H9 (cell line): ENCODE measurements around the gene GBA2. TPM values are rescaled to one million over a fixed set of nuclear protein-coding genes. Genes with fewer than 3 reads are reported as not detected.

Source experiments
- DNase-seq: peaks from one replicate; pipeline ENCODE4 v3.0.0-alpha.2; 2017
- H2AFZ ChIP-seq: one replicate; pipeline ENCODE4 v1.6.1; 2013; ENCODE audit warnings: mild to moderate bottlenecking, low read length, control low read depth, moderate library complexity
- H2AK5ac ChIP-seq: 2 replicates; pipeline ENCODE4 v1.6.1; 2013; ENCODE audit warnings: low read length, control low read depth, mixed read lengths; ENCODE audit not compliant: insufficient read length
- H2BK120ac ChIP-seq: one replicate; pipeline ENCODE4 v1.6.1; 2013; ENCODE audit warnings: low read depth, mild to moderate bottlenecking, low read length, control low read depth, inconsistent platforms; ENCODE audit not compliant: poor library complexity, severe bottlenecking
- H2BK12ac ChIP-seq: 2 replicates; pipeline ENCODE4 v1.6.1; 2013; ENCODE audit warnings: low read length, control low read depth, mixed read lengths, low read depth; ENCODE audit not compliant: insufficient read length
- H2BK15ac ChIP-seq: 2 replicates; pipeline ENCODE4 v1.6.1; 2013; ENCODE audit warnings: low read depth, low read length, control low read depth
- H2BK20ac ChIP-seq: one replicate; pipeline ENCODE4 v1.6.1; 2013; ENCODE audit warnings: low read depth, mild to moderate bottlenecking, low read length, control low read depth, inconsistent platforms; ENCODE audit not compliant: poor library complexity, severe bottlenecking
- H2BK5ac ChIP-seq: 2 replicates; pipeline ENCODE4 v1.6.1; 2013; ENCODE audit warnings: low read length, control low read depth, mixed read lengths; ENCODE audit not compliant: insufficient read length
- H3K14ac ChIP-seq: 2 replicates; pipeline ENCODE4 v1.6.1; 2013; ENCODE audit warnings: low read length, control low read depth; ENCODE audit not compliant: insufficient read depth
- H3K18ac ChIP-seq: 2 replicates; pipeline ENCODE4 v1.6.1; 2013; ENCODE audit warnings: low read depth, mild to moderate bottlenecking, mixed read lengths, low read length, control low read depth; ENCODE audit not compliant: insufficient read length
- H3K23ac ChIP-seq: 2 replicates; pipeline ENCODE4 v1.6.1; 2013; ENCODE audit warnings: low read length, control low read depth, mixed read lengths, low read depth; ENCODE audit not compliant: insufficient read length
- H3K23me2 ChIP-seq: 2 replicates; pipeline ENCODE4 v1.6.1; 2013; ENCODE audit warnings: low read depth, mild to moderate bottlenecking, mixed read lengths, low read length, control low read depth; ENCODE audit not compliant: insufficient read length, poor library complexity, severe bottlenecking
- H3K27ac ChIP-seq: 2 replicates; pipeline ENCODE4 v1.5.1; 2013; ENCODE audit warnings: low read length, control low read depth, mixed read lengths, low read depth; ENCODE audit not compliant: insufficient read length
- H3K27me3 ChIP-seq: 2 replicates; pipeline ENCODE4 v1.6.1; 2013; ENCODE audit warnings: low read length, control low read depth, inconsistent platforms; ENCODE audit not compliant: insufficient read depth
- H3K4ac ChIP-seq: 2 replicates; pipeline ENCODE4 v1.6.1; 2013; ENCODE audit warnings: low read depth, mild to moderate bottlenecking, control low read depth, inconsistent platforms, low read length, moderate library complexity
- H3K4me1 ChIP-seq: 2 replicates; pipeline ENCODE4 v1.6.1; 2013; ENCODE audit warnings: low read length, control low read depth, inconsistent platforms; ENCODE audit not compliant: insufficient read depth
- H3K4me2 ChIP-seq: 2 replicates; pipeline ENCODE4 v1.6.1; 2013; ENCODE audit warnings: low read length, control low read depth, mixed read lengths; ENCODE audit not compliant: insufficient read length, insufficient read depth
- H3K56ac ChIP-seq: 2 replicates; pipeline ENCODE4 v1.6.1; 2013; ENCODE audit warnings: low read depth, mild to moderate bottlenecking, mixed read lengths, low read length, control low read depth; ENCODE audit not compliant: insufficient read length
- H3K79me1 ChIP-seq: 2 replicates; pipeline ENCODE4 v1.6.1; 2013; ENCODE audit warnings: low read depth, mild to moderate bottlenecking, moderate library complexity, low read length, control low read depth, inconsistent platforms; ENCODE audit not compliant: insufficient read depth, poor library complexity, severe bottlenecking
- H3K79me2 ChIP-seq: 2 replicates; pipeline ENCODE4 v1.6.1; 2013; ENCODE audit warnings: low read length, control low read depth, inconsistent platforms; ENCODE audit not compliant: insufficient read depth
- H3K9ac ChIP-seq: 2 replicates; pipeline ENCODE4 v1.6.1; 2013; ENCODE audit warnings: low read length, control low read depth, mixed read lengths; ENCODE audit not compliant: insufficient read length; ENCODE audit errors: extremely low read depth
- H3K9me3 ChIP-seq: one replicate; pipeline ENCODE4 v1.6.1; 2013; ENCODE audit warnings: low read depth, low read length, inconsistent platforms; ENCODE audit not compliant: control insufficient read depth
- H3T11ph ChIP-seq: one replicate; pipeline ENCODE4 v1.6.1; 2013; ENCODE audit warnings: mild to moderate bottlenecking, low read length, control low read depth, inconsistent platforms
- H4K20me1 ChIP-seq: one replicate; pipeline ENCODE4 v1.6.1; 2013; ENCODE audit not compliant: control insufficient read depth, insufficient read length, insufficient read depth
- H4K5ac ChIP-seq: 2 replicates; pipeline ENCODE4 v1.6.1; 2013; ENCODE audit warnings: low read depth, mild to moderate bottlenecking, mixed read lengths, low read length, control low read depth; ENCODE audit not compliant: insufficient read length
- H4K8ac ChIP-seq: replicated peaks from 2 replicates; pipeline ENCODE4 v1.6.1; 2013; ENCODE audit warnings: low read length, control low read depth, mixed read lengths, low read depth; ENCODE audit not compliant: insufficient read length
- H4K91ac ChIP-seq: 2 replicates; pipeline ENCODE4 v1.6.1; 2013; ENCODE audit warnings: low read depth, mild to moderate bottlenecking, moderate library complexity, mixed read lengths, low read length, control low read depth; ENCODE audit not compliant: insufficient read length
- H3K27ac Mint-ChIP-seq, 3 experiments: 2 replicates in 2 of 3; 3 replicates in 1 of 3; pipeline ENCODE4 v1.8.0; 2020 to 2021; ENCODE audit warnings: mixed read lengths in 3 of 3, mild to moderate bottlenecking in 1 of 3, moderate library complexity in 1 of 3
- H3K27me3 Mint-ChIP-seq: 2 replicates; pipeline ENCODE4 v1.8.0; 2021; ENCODE audit warnings: low read depth, mild to moderate bottlenecking, moderate library complexity, mixed read lengths
- H3K36me3 Mint-ChIP-seq, 3 experiments: 2 replicates in 2 of 3; 3 replicates in 1 of 3; pipeline ENCODE4 v1.8.0; 2020 to 2021; ENCODE audit warnings: low read depth in 3 of 3, mixed read lengths in 3 of 3; ENCODE audit not compliant: insufficient read depth in 1 of 3
- H3K4me1 Mint-ChIP-seq, 2 experiments: 2 replicates each; pipeline ENCODE4 v1.8.0; 2020; ENCODE audit warnings: mixed read lengths in 2 of 2
- H3K4me3 Mint-ChIP-seq, 2 experiments: 2 replicates in 1 of 2; 3 replicates in 1 of 2; pipeline ENCODE4 v1.8.0; 2020 to 2021; ENCODE audit warnings: mild to moderate bottlenecking in 2 of 2, mixed read lengths in 2 of 2, moderate library complexity in 1 of 2
- H3K9me3 Mint-ChIP-seq, 2 experiments: 2 replicates in 1 of 2; 3 replicates in 1 of 2; pipeline ENCODE4 v1.8.0; 2020; ENCODE audit warnings: mild to moderate bottlenecking in 2 of 2, mixed read lengths in 2 of 2, moderate library complexity in 1 of 2
- CTCF ChIP-seq: fragments of 200-600 bp; sonication (generic); conservative IDR thresholded peaks from 3 replicates; pipeline ENCODE4 v1.8.0; 2021; ENCODE audit warnings: antibody characterized with exemption, mild to moderate bottlenecking
- WGBS: extraction: QIAGEN DNeasy Blood & Tissue Kit; methylation state at CpG from one replicate; pipeline ENCODE4 v1.1.7; 2013; ENCODE audit warnings: missing lambda C conversion rate, low lambda C conversion rate, mixed read lengths; ENCODE audit not compliant: insufficient read length; ENCODE audit errors: extremely low coverage; 5-methylcytosine and 5-hydroxymethylcytosine counted together
- total RNA-seq: library from RNA; stranded (reverse); gene quantifications from 2 replicates; pipeline ENCODE4 v1.2.1, GENCODE V29; 2021

GBA2 gene
- total RNA-seq, 1 experiment from 2014 or later: 103 TPM

GRCh38 chr9:35700031-35700430 lies 49.0 kb downstream of the GBA2 start:
- DNase-seq: no peak
- no peak overlapping the region for H3K56ac ChIP-seq
- no peak overlapping the region for H4K5ac ChIP-seq
- H3K9ac ChIP-seq: no peak overlapping the region
- Mint-ChIP-seq H3K4me1 (no peaks in the 10 kb centered on the region; a peak in 1 of 4 replicates), H3K27ac (no peak overlapping the region), H3K36me3 (peaks cover 2 to 27% (median 17%) of the 10 kb centered on the region in 3 experiments), H3K4me3 (no peak overlapping the region), H3K9me3 (no peaks in the 10 kb centered on the region), H3K27me3 (no peaks in the 10 kb centered on the region)
- TF ChIP-seq CTCF: no peak
- H3K14ac ChIP-seq: no peak overlapping the region
- H3K18ac ChIP-seq: no peak overlapping the region
- no peak overlapping the region for H2BK20ac ChIP-seq
- no peak overlapping the region for H2BK120ac ChIP-seq
- no peaks in the 10 kb centered on the region for H3K4me1 ChIP-seq
- no peaks in the 10 kb centered on the region for H4K20me1 ChIP-seq
- H3T11ph ChIP-seq: no peak overlapping the region
- H3K4ac ChIP-seq: no peak overlapping the region
- H2BK12ac ChIP-seq: no peak overlapping the region
- no peaks in the 10 kb centered on the region for H3K79me2 ChIP-seq
- no peak overlapping the region for H3K4me2 ChIP-seq
- H3K79me1 ChIP-seq: no peaks in the 10 kb centered on the region
- no peak overlapping the region for H3K23ac ChIP-seq
- H3K23me2 ChIP-seq: no peaks in the 10 kb centered on the region
- no peak overlapping the region for H4K8ac ChIP-seq
- no peak overlapping the region for H2BK15ac ChIP-seq
- H3K27me3 ChIP-seq: no peaks in the 10 kb centered on the region
- WGBS: no CpG with 5 or more reads among the region's 11 CpGs
- no peak overlapping the region for H4K91ac ChIP-seq
- H2AFZ ChIP-seq: no peak overlapping the region
- no peak overlapping the region for H3K27ac ChIP-seq
- H3K9me3 ChIP-seq: no peaks in the 10 kb centered on the region
- H2AK5ac ChIP-seq: no peak overlapping the region
- H2BK5ac ChIP-seq: no peak overlapping the region
